H1 (cell line): ENCODE measurements around the gene GAB2. TPM values are rescaled to one million over a fixed set of nuclear protein-coding genes. Genes with fewer than 3 reads are reported as not detected.

ENCODE experiments used
- CTCF ChIA-PET: fragments of 300-600 bp; sonication (Branson Sonifier 250); formaldehyde crosslinking; loops from one replicate; lab custom pipeline; 2021; ENCODE audit not compliant: partially characterized antibody; lab: Charles Lee
- POLR2A ChIA-PET: fragments of 300-600 bp; sonication (Branson Sonifier 250); formaldehyde crosslinking; loops from one replicate; lab custom pipeline; 2021; ENCODE audit warnings: inconsistent platforms; ENCODE audit not compliant: partially characterized antibody; lab: Charles Lee
- DNase-seq, 2 experiments: peaks; one replicate each; pipeline versions ENCODE4 v3.0.0 to v3.0.0-alpha.2; 2010 to 2022; ENCODE audit warnings: low spot score in 2 of 2, low read depth in 1 of 2, mixed read lengths in 1 of 2
- FAIRE-seq: peaks from 2 replicates; lab custom pipeline; 2011; peaks lifted over from hg19 to GRCh38; lab: Jason Lieb, UNC
- H2AFZ ChIP-seq: 2 replicates; pipeline ENCODE4 v1.8.1; 2012; ENCODE audit warnings: low read length, inconsistent platforms
- H2AK5ac ChIP-seq: 2 replicates; pipeline ENCODE4 v1.6.1; 2013; ENCODE audit warnings: low read depth, low read length
- H2BK120ac ChIP-seq: replicated peaks from 2 replicates; pipeline ENCODE3; 2013; ENCODE audit warnings: low read depth, low read length, inconsistent platforms
- H2BK12ac ChIP-seq: 2 replicates; pipeline ENCODE4 v1.6.1; 2013; ENCODE audit warnings: low read depth, low read length
- H2BK15ac ChIP-seq: 2 replicates; pipeline ENCODE4 v1.6.1; 2013; ENCODE audit warnings: low read length
- H2BK20ac ChIP-seq: 2 replicates; pipeline ENCODE4 v1.6.1; 2013; ENCODE audit warnings: low read length
- H2BK5ac ChIP-seq: 2 replicates; pipeline ENCODE4 v1.6.1; 2013; ENCODE audit warnings: low read depth, low read length
- H3K14ac ChIP-seq: 2 replicates; pipeline ENCODE4 v1.6.1; 2013; ENCODE audit warnings: inconsistent platforms; ENCODE audit not compliant: insufficient read length
- H3K18ac ChIP-seq: 2 replicates; pipeline ENCODE4 v1.6.1; 2013; ENCODE audit warnings: low read length; ENCODE audit errors: extremely low read depth
- H3K23ac ChIP-seq: 2 replicates; pipeline ENCODE4 v1.6.1; 2013; ENCODE audit warnings: inconsistent platforms; ENCODE audit not compliant: insufficient read length
- H3K23me2 ChIP-seq: 2 replicates; pipeline ENCODE4 v1.6.1; 2013; ENCODE audit warnings: low read depth, low read length
- H3K27ac ChIP-seq: 2 replicates; pipeline ENCODE4 v1.6.1; 2011; ENCODE audit warnings: low read depth, low read length, inconsistent platforms
- H3K27me3 ChIP-seq, 4 experiments: replicated peaks in 1 of 4; 1 replicate in 1 of 4; 2 replicates in 3 of 4; pipeline versions ENCODE4 v1.6.1 to v1.8.1; 2011 to 2013; ENCODE audit warnings: low read length in 3 of 4, mild to moderate bottlenecking in 3 of 4, inconsistent platforms in 2 of 4, mixed read lengths in 2 of 4, moderate library complexity in 1 of 4; ENCODE audit not compliant: control insufficient read depth in 3 of 4, insufficient read depth in 3 of 4; ENCODE audit errors: extremely low read depth in 1 of 4
- H3K36me3 ChIP-seq, 4 experiments: 2 replicates each; pipeline versions ENCODE4 v1.6.1 to v1.8.1; 2011 to 2013; ENCODE audit warnings: mild to moderate bottlenecking in 4 of 4, low read length in 3 of 4, moderate library complexity in 2 of 4, control low read depth in 1 of 4, inconsistent platforms in 1 of 4; ENCODE audit not compliant: insufficient read depth in 4 of 4, control insufficient read depth in 2 of 4
- H3K4ac ChIP-seq: replicated peaks from 2 replicates; pipeline ENCODE3; 2013; ENCODE audit warnings: low read length, low read depth, mixed read lengths, inconsistent platforms; ENCODE audit not compliant: insufficient read length
- H3K4me1 ChIP-seq, 4 experiments: replicated peaks in 1 of 4; 1 replicate in 1 of 4; 2 replicates in 3 of 4; pipeline versions ENCODE4 v1.6.1 to v1.8.1; 2011 to 2013; ENCODE audit warnings: low read length in 3 of 4, inconsistent platforms in 2 of 4, mixed read lengths in 1 of 4; ENCODE audit not compliant: insufficient read depth in 4 of 4, control insufficient read depth in 3 of 4
- H3K4me2 ChIP-seq, 2 experiments: 2 replicates each; pipeline versions ENCODE4 v1.6.1 to v1.8.1; 2011 to 2013; ENCODE audit warnings: low read depth in 2 of 2, low read length in 2 of 2, control low read depth in 1 of 2, inconsistent platforms in 1 of 2, mild to moderate bottlenecking in 1 of 2; ENCODE audit not compliant: insufficient read depth in 1 of 2
- H3K4me3 ChIP-seq, 4 experiments: fragments of 200-600, 300-600 bp in 1 of 4; sonication (generic), shearing (Covaris generic), sonication (Bioruptor Twin) in 1 of 4; 2 replicates each; pipeline versions ENCODE4 v1.5.1 to v1.8.1; 2011 to 2016; ENCODE audit warnings: low read length in 4 of 4, low read depth in 3 of 4, control low read depth in 2 of 4, inconsistent platforms in 2 of 4, mild to moderate bottlenecking in 2 of 4, mixed read lengths in 1 of 4, moderate library complexity in 1 of 4; ENCODE audit not compliant: insufficient read depth in 2 of 4; ENCODE audit errors: extremely low read depth in 1 of 4
- H3K56ac ChIP-seq: replicated peaks from 2 replicates; pipeline ENCODE3; 2013; ENCODE audit warnings: low read depth, mild to moderate bottlenecking, mixed read lengths, low read length, inconsistent platforms; ENCODE audit not compliant: insufficient read length
- H3K79me1 ChIP-seq: 2 replicates; pipeline ENCODE4 v1.6.1; 2013; ENCODE audit warnings: low read depth, low read length, control low read depth
- H3K79me2 ChIP-seq, 2 experiments: 2 replicates each; pipeline versions ENCODE4 v1.6.1 to v1.8.1; 2012 to 2013; ENCODE audit warnings: low read length in 2 of 2, mild to moderate bottlenecking in 2 of 2, inconsistent platforms in 1 of 2; ENCODE audit not compliant: insufficient read depth in 2 of 2, control insufficient read depth in 1 of 2
- H3K9ac ChIP-seq, 4 experiments: replicated peaks in 1 of 4; 1 replicate in 1 of 4; 2 replicates in 3 of 4; pipeline versions ENCODE4 v1.6.1 to v1.8.1; 2011 to 2013; ENCODE audit warnings: low read depth in 3 of 4, low read length in 3 of 4, control low read depth in 2 of 4, mild to moderate bottlenecking in 2 of 4, moderate library complexity in 2 of 4, inconsistent platforms in 1 of 4; ENCODE audit errors: extremely low read depth in 1 of 4
- H3K9me3 ChIP-seq, 2 experiments: 2 replicates each; pipeline versions ENCODE4 v1.6.1 to v1.8.1; 2012 to 2013; ENCODE audit warnings: mild to moderate bottlenecking in 2 of 2, moderate library complexity in 2 of 2, control low read depth in 1 of 2, inconsistent platforms in 1 of 2, low read depth in 1 of 2, low read length in 1 of 2, mixed read lengths in 1 of 2; ENCODE audit not compliant: insufficient read depth in 2 of 2
- H4K20me1 ChIP-seq, 2 experiments: replicated peaks in 1 of 2; 2 replicates each; pipeline versions ENCODE3 to v1.8.1; 2011 to 2013; ENCODE audit warnings: inconsistent platforms in 2 of 2, low read length in 2 of 2, mild to moderate bottlenecking in 1 of 2; ENCODE audit not compliant: insufficient read depth in 2 of 2, control insufficient read depth in 1 of 2
- H4K5ac ChIP-seq: 2 replicates; pipeline ENCODE4 v1.6.1; 2013; ENCODE audit warnings: low read length, low read depth, mixed read lengths, inconsistent platforms; ENCODE audit not compliant: insufficient read length
- H4K8ac ChIP-seq: 2 replicates; pipeline ENCODE4 v1.8.0; 2013; ENCODE audit warnings: mild to moderate bottlenecking, moderate library complexity, low read length, inconsistent platforms; ENCODE audit not compliant: insufficient read depth; ENCODE audit errors: extremely low read depth
- H4K91ac ChIP-seq: replicated peaks from 2 replicates; pipeline ENCODE3; 2013; ENCODE audit warnings: low read length, mixed read lengths, inconsistent platforms; ENCODE audit not compliant: insufficient read length
- SP1 ChIP-seq: IDR thresholded peaks from 2 replicates; pipeline ENCODE4 v1.6.1; 2011; ENCODE audit warnings: low read depth, low read length
- WGBS, 2 experiments: shearing (Covaris generic) in 1 of 2; methylation state at CpG; one replicate each; pipeline versions ENCODE4 v1.1.6 to v1.1.7; 2013 to 2015; ENCODE audit warnings: low lambda C conversion rate in 2 of 2, mixed read lengths in 2 of 2, inconsistent platforms in 1 of 2, low coverage in 1 of 2, missing lambda C conversion rate in 1 of 2; ENCODE audit not compliant: insufficient replicate concordance in 2 of 2, insufficient coverage in 1 of 2, insufficient read length in 1 of 2; ENCODE audit errors: extremely low coverage in 1 of 2, missing lambda C conversion rate in 1 of 2; 5-methylcytosine and 5-hydroxymethylcytosine counted together
- polyA plus RNA-seq, 7 experiments: library from polyadenylated mRNA; depleted of rRNA in 3 of 7; stranded (reverse) in 5 of 7; unstranded in 2 of 7; fragments of >200 nt in 5 of 7; fragments of 200-250 nt in 2 of 7; gene quantifications; 1 replicate in 5 of 7; 2 replicates in 1 of 7; 4 replicates in 1 of 7; pipeline versions ENCODE4 v1.2.1 to v1.2.3, GENCODE V29; 2011 to 2013; ENCODE audit warnings: missing spikeins in 2 of 7, mixed read lengths in 2 of 7
- total RNA-seq: library from RNA; stranded (reverse); fragmentation: NEBNext Ultra II Directional; extraction: Animal tissue kit (Norgen Biotek cat#: 25700); gene quantifications from 2 replicates; pipeline ENCODE4 v1.2.1, GENCODE V29; 2021

Gene GAB2
- total and polyA plus RNA-seq, 2 of the 8 experiments (the other 6 are each of a cell fraction or from before 2014, with no cell fraction given) = 6.3 to 14.0 TPM

GRCh38 chr11:78459738-78460137, 42.1 kb upstream of the GAB2 start:
- no peaks in the 10 kb centered on the region for H3K79me1 ChIP-seq
- 89% methylated on average over 4 of the region's 4 CpGs; no CpG with 5 or more reads in 1 of the 2 experiments for WGBS, 2 experiments
- no peaks in the 10 kb centered on the region for H3K27me3 ChIP-seq
- no peak overlapping the region for H3K4me3 ChIP-seq
- DNase-seq (no peak), FAIRE-seq (no peak)
- no peak overlapping the region for H3K14ac ChIP-seq
- H3K79me2 ChIP-seq = no peaks in the 10 kb centered on the region
- no peaks in the 10 kb centered on the region for H3K23me2 ChIP-seq
- no peak overlapping the region for H2BK5ac ChIP-seq
- no peak overlapping the region for H4K8ac ChIP-seq
- no peak overlapping the region for H3K18ac ChIP-seq
- H2BK15ac ChIP-seq = no peak overlapping the region
- H3K4me2 ChIP-seq = no peak overlapping the region
- no peak overlapping the region for H2BK120ac ChIP-seq
- H3K9ac ChIP-seq = no peak overlapping the region
- H3K4ac ChIP-seq = no peak overlapping the region
- POLR2A ChIA-PET = no interaction called here
- H3K27ac ChIP-seq = no peak overlapping the region
- H4K91ac ChIP-seq = no peak overlapping the region
- H2BK20ac ChIP-seq = no peak overlapping the region
- H2AFZ ChIP-seq = no peak overlapping the region
- no peak overlapping the region for H3K23ac ChIP-seq
- no peaks in the 10 kb centered on the region for H4K20me1 ChIP-seq
- H3K56ac ChIP-seq = no peak overlapping the region
- H3K4me1 ChIP-seq = no peaks in the 10 kb centered on the region
- H2BK12ac ChIP-seq = no peak overlapping the region
- H4K5ac ChIP-seq = no peak overlapping the region
- H3K36me3 ChIP-seq = peaks cover 0 to 18% (median 10%) of the 10 kb centered on the region in 4 experiments; a peak in 5 of 8 replicates
- CTCF ChIA-PET = no interaction called here
- no peaks in the 10 kb centered on the region for H3K9me3 ChIP-seq
- H2AK5ac ChIP-seq = no peak overlapping the region
- no peak for TF ChIP-seq SP1
